BJ (cell line): ENCODE data around the gene BEAN1. TPM values are rescaled to one million over a fixed set of nuclear protein-coding genes. Genes with fewer than 3 reads are reported as not detected.

Experiments used
- CTCF ChIA-PET: fragments of 350-600 bp; formaldehyde crosslinking; extraction: SDS; loops from one replicate; lab custom pipeline; 2021; ENCODE audit warnings: antibody characterized with exemption, inconsistent platforms; lab: Yijun Ruan, JAX
- POLR2A ChIA-PET: fragments of 300-600 bp; sonication (Branson Sonifier 250); formaldehyde crosslinking; extraction: SDS; loops from one replicate; lab custom pipeline; 2021; ENCODE audit warnings: antibody characterized with exemption; lab: Charles Lee
- DNase-seq: peaks from one replicate; pipeline ENCODE4 v3.0.0-alpha.2; 2011; ENCODE audit warnings: low read depth
- H3K27me3 ChIP-seq: 2 replicates; pipeline ENCODE4 v1.6.0; 2011; ENCODE audit warnings: low read length; ENCODE audit not compliant: control insufficient read depth, insufficient read depth
- H3K36me3 ChIP-seq: 2 replicates; pipeline ENCODE4 v1.5.1; 2011; ENCODE audit warnings: low read length; ENCODE audit not compliant: control insufficient read depth, insufficient read depth
- H3K4me3 ChIP-seq: 2 replicates; pipeline ENCODE4 v1.5.1; 2011; ENCODE audit warnings: low read depth, mild to moderate bottlenecking, control low read depth, low read length
- CTCF ChIP-seq: IDR thresholded peaks from 2 replicates; pipeline ENCODE4 v1.5.1; 2011; ENCODE audit warnings: low read depth, mild to moderate bottlenecking, control low read depth, inconsistent platforms, low read length, moderate library complexity; ENCODE audit not compliant: insufficient read depth
- polyA plus RNA-seq: library from polyadenylated mRNA; depleted of rRNA; stranded (reverse); fragments of >200 nt; gene quantifications from 2 replicates; pipeline ENCODE4 v1.2.3, GENCODE V29; 2011

BEAN1 gene
- polyA plus RNA-seq, 1 experiment = not detected

DNA sequence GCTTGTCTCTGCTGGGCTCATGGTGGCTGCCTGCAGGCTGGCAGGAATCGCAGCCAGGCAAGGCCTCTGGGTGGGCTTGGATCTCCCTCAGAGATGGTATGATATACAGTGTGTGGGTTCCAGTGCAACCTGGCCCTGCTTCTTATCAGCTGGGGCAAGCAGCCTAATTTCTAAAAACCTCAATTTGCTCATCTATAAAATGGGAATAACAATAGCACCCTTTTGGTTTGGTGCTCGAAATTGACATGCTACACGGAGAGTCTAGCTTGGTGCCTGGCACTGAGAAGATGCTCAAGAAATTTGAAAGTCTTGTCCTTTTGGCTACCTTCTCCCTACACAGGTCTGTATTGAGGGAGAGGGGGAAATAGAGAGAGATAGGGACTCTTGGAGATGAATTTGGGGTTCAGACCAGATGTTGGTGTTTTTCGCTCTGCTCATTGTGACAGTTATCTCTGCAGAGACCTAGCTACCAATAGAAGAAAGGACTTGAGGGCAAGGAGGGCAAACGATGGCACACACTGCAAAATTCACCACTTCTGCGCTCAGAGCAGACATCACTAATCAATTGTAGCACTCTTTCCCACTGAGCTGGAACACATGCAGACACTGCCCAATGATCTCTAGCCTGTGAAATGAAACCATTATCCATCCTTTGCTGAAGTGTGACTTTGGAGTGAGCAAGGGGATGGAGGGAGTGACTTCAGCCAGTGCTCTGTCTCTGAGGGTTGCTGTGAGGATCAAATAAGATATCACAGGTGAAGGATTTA lies 15.6 kb downstream of the BEAN1 start:
- no peak for DNase-seq
- POLR2A ChIA-PET = no interaction called here

GRCh38 chr16:66443269-66443652 lies 16.2 kb downstream of the BEAN1 start:
- Histone ChIP-seq H3K27me3 (peaks cover 27% of the 10 kb centered on the region), H3K4me3 (no peak overlapping the region), H3K36me3 (no peaks in the 10 kb centered on the region)
- ChIA-PET POLR2A (no interaction called here), CTCF (interaction anchor here (1.2 kb wide), 1 partner anchor 25 kb away, joined by 3 read pairs; no protein-coding TSS in a partner anchor)
- DNase-seq = no peak
- TF ChIP-seq CTCF = no peak

More for the DNA sequence above, 15.6 kb downstream of the BEAN1 start:
- H3K36me3 ChIP-seq = no peaks in the 10 kb centered on the region
- H3K4me3 ChIP-seq = no peak overlapping the region
- TF ChIP-seq CTCF = no peak
- peaks cover 25% of the 10 kb centered on the region for H3K27me3 ChIP-seq
- CTCF ChIA-PET = interaction anchor here (1.2 kb wide), 1 partner anchor 26 kb away, joined by 3 read pairs; no protein-coding TSS in a partner anchor

DNA sequence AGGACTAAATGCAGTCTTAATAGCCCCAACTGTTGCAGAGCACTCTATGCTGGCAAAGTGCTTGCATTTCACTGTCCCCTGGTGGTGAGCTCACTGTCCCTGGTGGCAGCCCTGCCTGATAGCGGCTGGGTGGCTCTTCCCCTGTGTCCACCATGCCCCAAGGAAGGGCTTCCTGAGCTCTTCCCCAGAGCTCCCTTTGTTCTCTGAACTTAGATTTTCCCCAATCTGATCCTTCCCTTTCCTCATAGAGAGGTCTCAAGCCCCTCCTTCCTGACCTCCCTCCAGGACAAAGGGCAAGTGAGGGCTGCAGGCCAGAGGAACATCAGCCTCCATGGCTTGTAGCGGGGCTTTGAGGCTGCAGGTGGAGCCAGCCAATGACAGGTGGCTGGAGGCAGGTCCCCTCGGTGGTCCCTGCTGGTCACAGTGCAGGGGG lies 17.0 kb downstream of the BEAN1 start:
- H3K4me3 ChIP-seq = no peak overlapping the region
- TF ChIP-seq CTCF = peak; percentile 9; the same call in 1 of the 2 replicates
- no peaks in the 10 kb centered on the region for H3K36me3 ChIP-seq
- ChIA-PET CTCF (interaction anchor here (1.2 kb wide), 1 partner anchor 24 kb away, joined by 3 read pairs; no protein-coding TSS in a partner anchor), POLR2A (no interaction called here)
- H3K27me3 ChIP-seq = peaks cover 25% of the 10 kb centered on the region
- DNase-seq = no peak

DNA sequence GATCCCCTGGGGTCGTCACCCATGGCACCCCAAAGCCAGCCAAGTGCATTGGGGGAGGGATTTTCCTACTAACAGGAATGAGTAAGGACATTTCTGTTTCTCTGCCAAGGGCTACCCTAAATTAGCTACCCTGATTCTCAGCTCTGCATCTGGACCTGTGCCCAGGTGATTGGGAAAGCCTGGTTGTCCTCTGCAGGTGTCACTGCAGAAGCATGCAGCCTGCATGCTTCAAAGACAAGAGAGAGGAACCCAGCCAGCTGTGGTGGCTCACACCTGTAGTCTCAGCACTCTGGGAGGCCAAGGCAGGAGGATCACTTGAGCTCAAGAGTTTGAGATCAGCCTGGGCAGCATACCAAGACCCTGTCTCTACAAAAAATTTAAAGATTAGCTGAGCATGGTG lies 19.6 kb downstream of the BEAN1 start:
- CTCF ChIA-PET = interaction anchor here (0.6 to 1.3 kb wide), 3 partner anchors 9 to 47 kb away, joined by 3 to 4 read pairs (median 3); no protein-coding TSS in a partner anchor
- POLR2A ChIA-PET = no interaction called here
- no peak overlapping the region for H3K4me3 ChIP-seq
- peaks cover 19% of the 10 kb centered on the region for H3K27me3 ChIP-seq
- TF ChIP-seq CTCF = no peak
- no peaks in the 10 kb centered on the region for H3K36me3 ChIP-seq
- no peak for DNase-seq

DNA sequence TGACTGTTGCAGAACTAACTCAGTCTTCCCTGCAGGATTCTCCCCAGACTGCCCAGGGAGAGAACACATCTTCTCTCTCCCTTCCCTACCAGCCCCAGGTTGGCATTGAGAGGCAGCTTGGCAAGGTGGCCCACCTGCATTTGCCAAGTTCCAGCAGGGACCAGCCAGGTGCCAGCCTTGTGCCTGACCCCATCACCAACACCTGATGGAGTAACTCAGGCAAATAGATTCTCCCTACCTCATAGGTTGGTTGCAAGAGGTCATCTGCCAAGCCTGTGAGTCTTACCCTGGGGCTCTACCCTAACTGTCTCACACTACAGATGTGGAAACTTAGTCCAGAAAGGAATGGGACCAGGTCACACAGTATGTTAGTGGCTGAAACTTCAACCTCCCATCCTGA lies 20.4 kb downstream of the BEAN1 start:
- peaks cover 19% of the 10 kb centered on the region for H3K27me3 ChIP-seq
- CTCF ChIA-PET = interaction anchor here (1.3 kb wide), 1 partner anchor 8 kb away, joined by 4 read pairs; no protein-coding TSS in a partner anchor
- H3K4me3 ChIP-seq = no peak overlapping the region
- H3K36me3 ChIP-seq = no peaks in the 10 kb centered on the region
- DNase-seq = no peak
- POLR2A ChIA-PET = no interaction called here
- TF ChIP-seq CTCF = no peak
